Endothelial cell (in vitro differentiated cells): ENCODE measurements around the gene OR5K1. TPM values are rescaled to one million over a fixed set of nuclear protein-coding genes. Genes with fewer than 3 reads are reported as not detected.

ENCODE experiments used
- DNase-seq: peaks from one replicate; pipeline ENCODE4 v3.0.0; 2021; ENCODE audit warnings: low spot score
- H3K27ac Mint-ChIP-seq: one replicate; pipeline ENCODE4 v1.8.0; 2021; ENCODE audit warnings: mixed read lengths, inconsistent platforms; ENCODE audit not compliant: unreplicated experiment
- H3K27me3 Mint-ChIP-seq: one replicate; pipeline ENCODE4 v1.8.0; 2021; ENCODE audit warnings: mild to moderate bottlenecking, moderate library complexity, mixed read lengths, inconsistent platforms; ENCODE audit not compliant: unreplicated experiment
- H3K36me3 Mint-ChIP-seq: one replicate; pipeline ENCODE4 v1.8.0; 2021; ENCODE audit warnings: mild to moderate bottlenecking, low read depth, mixed read lengths, inconsistent platforms; ENCODE audit not compliant: unreplicated experiment
- H3K4me1 Mint-ChIP-seq: one replicate; pipeline ENCODE4 v1.8.0; 2021; ENCODE audit warnings: mild to moderate bottlenecking, mixed read lengths, inconsistent platforms; ENCODE audit not compliant: unreplicated experiment
- H3K4me3 Mint-ChIP-seq: one replicate; pipeline ENCODE4 v1.8.0; 2021; ENCODE audit warnings: mild to moderate bottlenecking, mixed read lengths, inconsistent platforms; ENCODE audit not compliant: unreplicated experiment
- H3K9me3 Mint-ChIP-seq: one replicate; pipeline ENCODE4 v1.8.0; 2021; ENCODE audit warnings: mixed read lengths, inconsistent platforms; ENCODE audit not compliant: unreplicated experiment
- CTCF ChIP-seq: fragments of 200-600 bp; sonication (generic); IDR thresholded peaks from one replicate; pipeline ENCODE4 v1.5.0; 2021; ENCODE audit warnings: antibody characterized with exemption; ENCODE audit not compliant: unreplicated experiment
- total RNA-seq: library from RNA; stranded (reverse); fragmentation: NEBNext Ultra II Directional; extraction: Animal tissue kit (Norgen Biotek cat#: 25700); gene quantifications from one replicate; pipeline ENCODE4 v1.2.1, GENCODE V29; 2021; ENCODE audit not compliant: unreplicated experiment

The OR5K1 gene
- total RNA-seq, 1 donor from 2014 or later, result not detected

GRCh38 chr3:98457543-98457942 lies 5.5 kb upstream of the OR5K1 start:
- no peaks in the 10 kb centered on the region for H3K4me1 Mint-ChIP-seq
- no peaks in the 10 kb centered on the region for H3K9me3 Mint-ChIP-seq
- no peak overlapping the region for H3K4me3 Mint-ChIP-seq
- no peak overlapping the region for H3K27ac Mint-ChIP-seq
- no peak for DNase-seq
- H3K36me3 Mint-ChIP-seq, result no peaks in the 10 kb centered on the region
- no peak for TF ChIP-seq CTCF
- no peaks in the 10 kb centered on the region for H3K27me3 Mint-ChIP-seq

- Mint-ChIP-seq H3K9me3 (no peaks in the 10 kb centered on the region), H3K27ac (no peak overlapping the region), H3K4me1 (no peaks in the 10 kb centered on the region), H3K4me3 (no peak overlapping the region), H3K27me3 (no peaks in the 10 kb centered on the region), H3K36me3 (no peaks in the 10 kb centered on the region)
- DNase-seq, result no peak
- TF ChIP-seq CTCF, result no peak
Measured at GRCh38 chr3:98460220-98460619, 2.8 kb upstream of the OR5K1 start.

GRCh38 chr3:98482717-98483482 lies 19.9 kb downstream of the OR5K1 start:
- Mint-ChIP-seq H3K4me1 (no peaks in the 10 kb centered on the region), H3K27me3 (peaks cover 2% of the 10 kb centered on the region), H3K36me3 (no peaks in the 10 kb centered on the region), H3K27ac (no peak overlapping the region), H3K9me3 (peaks cover 5% of the 10 kb centered on the region), H3K4me3 (no peak overlapping the region)
- no peak for DNase-seq
- TF ChIP-seq CTCF, result no peak

- peaks cover 2% of the 10 kb centered on the region for H3K27me3 Mint-ChIP-seq
- peaks cover 5% of the 10 kb centered on the region for H3K9me3 Mint-ChIP-seq
- no peak overlapping the region for H3K4me3 Mint-ChIP-seq
- TF ChIP-seq CTCF, result no peak
- no peak for DNase-seq
- no peaks in the 10 kb centered on the region for H3K36me3 Mint-ChIP-seq
- H3K27ac Mint-ChIP-seq, result no peak overlapping the region
- no peaks in the 10 kb centered on the region for H3K4me1 Mint-ChIP-seq
Measured at GRCh38 chr3:98483626-98484025, 20.6 kb downstream of the OR5K1 start.

GRCh38 chr3:98497381-98497780 lies 34.4 kb downstream of the OR5K1 start, which contains the start of gene OR5K2:
Gene OR5K2, plus strand, starts transcription at chr3:98497681. Its CDS starts 0 bp downstream, at chr3:98497681.
- Mint-ChIP-seq H3K9me3 (no peaks in the 10 kb centered on the region), H3K27me3 (no peaks in the 10 kb centered on the region), H3K4me3 (no peak within 1 kb of the TSS), H3K27ac (no peak within 1 kb of the TSS), H3K36me3 (no peaks in the 10 kb centered on the region), H3K4me1 (no peaks in the 10 kb centered on the region)
- DNase-seq, result no peak
- no peak for TF ChIP-seq CTCF
